Sigmoid colon (tissue), 4 donors: ENCODE measurements around the gene MFRP.

ENCODE experiments used
- CTCF ChIP-seq, 4 experiments: fragments of 450-650 bp in 3 of 4; fragments of 200-600 bp in 1 of 4; IDR thresholded peaks; one replicate each; pipeline ENCODE4 v1.5.1; 2016 to 2019; ENCODE audit warnings: antibody characterized with exemption in 4 of 4, mild to moderate bottlenecking in 3 of 4, moderate library complexity in 2 of 4
- EP300 ChIP-seq, 4 donors: sonication (generic); formaldehyde crosslinking; IDR thresholded peaks; one replicate each; pipeline ENCODE4 v1.6.1; 2017; ENCODE audit warnings: antibody characterized with exemption in 4 of 4
- POLR2A ChIP-seq, 2 donors: fragments of 450-650 bp; IDR thresholded peaks; one replicate each; pipeline ENCODE4 v1.6.1; 2016; ENCODE audit warnings: antibody characterized with exemption in 2 of 2, mild to moderate bottlenecking in 2 of 2, moderate library complexity in 2 of 2
- POLR2AphosphoS5 ChIP-seq, 4 donors: sonication (generic); formaldehyde crosslinking; IDR thresholded peaks; one replicate each; pipeline ENCODE4 v1.6.1; 2017; ENCODE audit warnings: antibody characterized with exemption in 4 of 4

- TF ChIP-seq POLR2A (IDR thresholded peaks at IDR 0.05) (no peak), CTCF (IDR thresholded peaks at IDR 0.05) (no peak), POLR2AphosphoS5 (IDR thresholded peaks at IDR 0.05) (no peak), EP300 (IDR thresholded peaks at IDR 0.05) (no peak)
Measured at GRCh38 chr11:119377961-119378667, 31.6 kb upstream of the MFRP start.
